Brain pericyte (primary cell): ENCODE measurements around the gene REC114.
"Not testable (repeated sequence)": the region's sequence is repeated elsewhere in the genome, so short reads cannot be mapped to it uniquely, and the experiment has no call there.

ENCODE experiments used
- DNase-seq: peaks from one replicate; pipeline ENCODE4 v3.0.0-alpha.2; 2012; ENCODE audit warnings: low read depth, low spot score

REC114 gene

GRCh38 chr15:73455876-73456275 lies 12.9 kb downstream of the REC114 start:
- no peak for DNase-seq

GRCh38 chr15:73457334-73457733 lies 14.4 kb downstream of the REC114 start:
- DNase-seq: no peak

- no peak for DNase-seq
Observed at GRCh38 chr15:73460662-73461061, 17.7 kb downstream of the REC114 start.

GRCh38 chr15:73464602-73465001 lies 21.6 kb downstream of the REC114 start:
- DNase-seq: no peak

GRCh38 chr15:73467758-73468157 lies 24.8 kb downstream of the REC114 start:
- no peak for DNase-seq

GRCh38 chr15:73474785-73475184 lies 31.8 kb downstream of the REC114 start:
- DNase-seq: no peak

GRCh38 chr15:73476704-73477216 lies 33.8 kb downstream of the REC114 start:
- no peak for DNase-seq

- no peak for DNase-seq
Observed at GRCh38 chr15:73480050-73480449, 37.1 kb downstream of the REC114 start.

- DNase-seq: no peak
Observed at GRCh38 chr15:73482166-73482565, 39.2 kb downstream of the REC114 start.

GRCh38 chr15:73483053-73483452 lies 40.1 kb downstream of the REC114 start:
- DNase-seq: no peak

GRCh38 chr15:73485372-73485771 lies 42.4 kb downstream of the REC114 start:
- DNase-seq: no peak

- DNase-seq: not testable (repeated sequence)
Observed at GRCh38 chr15:73485885-73486284, 42.9 kb downstream of the REC114 start.

- no peak for DNase-seq
Observed at GRCh38 chr15:73488698-73489097, 45.7 kb downstream of the REC114 start.

- no peak for DNase-seq
Observed at GRCh38 chr15:73493922-73494321, 51.0 kb downstream of the REC114 start.

GRCh38 chr15:73495181-73495580 lies 52.2 kb downstream of the REC114 start:
- DNase-seq: no peak

- no peak for DNase-seq
Observed at GRCh38 chr15:73500696-73501095, 57.7 kb downstream of the REC114 start.

GRCh38 chr15:73504885-73505284 lies 61.9 kb downstream of the REC114 start:
- no peak for DNase-seq

GRCh38 chr15:73515527-73515926 lies 72.6 kb downstream of the REC114 start:
- DNase-seq: no peak

- no peak for DNase-seq
Observed at GRCh38 chr15:73517566-73517965, 74.6 kb downstream of the REC114 start.

- no peak for DNase-seq
Observed at GRCh38 chr15:73518180-73518862, 75.4 kb downstream of the REC114 start.

GRCh38 chr15:73518876-73519733 lies 76.1 kb downstream of the REC114 start:
- DNase-seq: no peak

- DNase-seq: no peak
Observed at GRCh38 chr15:73522011-73522410, 79.0 kb downstream of the REC114 start.

GRCh38 chr15:73524919-73525318 lies 82.0 kb downstream of the REC114 start:
- no peak for DNase-seq
